B cell (primary cell): Measurements from ENCODE around the gene SRSF6. TPM values are rescaled to one million over a fixed set of nuclear protein-coding genes. Genes with fewer than 3 reads are reported as not detected.

Experiments used
- ATAC-seq: fragments of 200-7000 bp; cut with Tn5 transposase; one replicate; pipeline ENCODE4 v1.10.0; 2021; ENCODE audit warnings: low read depth, mild to moderate bottlenecking, moderate number of reproducible peaks, moderate library complexity
- CTCF ChIA-PET: fragments of 350-600 bp; sonication (Branson Sonifier 250); formaldehyde crosslinking; loops from one replicate; lab custom pipeline; 2021; ENCODE audit warnings: antibody characterized with exemption, inconsistent platforms; lab: Charles Lee
- POLR2A ChIA-PET: fragments of 350-600 bp; sonication (Branson Sonifier 250); formaldehyde crosslinking; loops from one replicate; lab custom pipeline; 2021; ENCODE audit warnings: antibody characterized with exemption; lab: Charles Lee
- DNase-seq: peaks from one replicate; pipeline ENCODE4 v3.0.0; 2013
- H2AFZ ChIP-seq: 2 replicates; pipeline ENCODE4 v1.6.1; 2012; ENCODE audit warnings: mild to moderate bottlenecking, low read depth, low read length; ENCODE audit not compliant: insufficient read depth, poor library complexity, severe bottlenecking
- H3K27ac ChIP-seq, 2 donors: 1 replicate in 1 of 2; 2 replicates in 1 of 2; pipeline ENCODE4 v1.5.1; 2012 to 2013; ENCODE audit warnings: low read length in 2 of 2, mild to moderate bottlenecking in 2 of 2, moderate library complexity in 1 of 2
- H3K27me3 ChIP-seq, 4 experiments: fragments of 200-600 bp in 1 of 4; sonication (generic) in 1 of 4; replicated peaks in 1 of 4; 1 replicate in 2 of 4; 2 replicates in 2 of 4; pipeline versions ENCODE4 v1.6.1 to v1.7.0; 2013 to 2016; ENCODE audit warnings: low read length in 3 of 4, mild to moderate bottlenecking in 2 of 4, mixed read lengths in 1 of 4, moderate library complexity in 1 of 4; ENCODE audit not compliant: insufficient read depth in 4 of 4, control insufficient read depth in 3 of 4; ENCODE audit errors: control extremely low read depth in 1 of 4
- H3K36me3 ChIP-seq, 2 experiments: replicated peaks in 1 of 2; 1 replicate in 1 of 2; 2 replicates in 1 of 2; pipeline versions ENCODE4 v1.6.1 to v1.7.1; 2013; ENCODE audit warnings: low read length in 1 of 2; ENCODE audit not compliant: insufficient read depth in 2 of 2, control insufficient read depth in 1 of 2; ENCODE audit errors: control extremely low read depth in 1 of 2, extremely low read depth in 1 of 2
- H3K4me1 ChIP-seq, 2 donors: fragments of 200-600 bp in 1 of 2; sonication (generic) in 1 of 2; 1 replicate in 1 of 2; 2 replicates in 1 of 2; pipeline versions ENCODE4 v1.5.1 to v1.6.1; 2013 to 2017; ENCODE audit warnings: low read length in 2 of 2; ENCODE audit not compliant: control insufficient read depth in 2 of 2, insufficient read depth in 2 of 2
- H3K4me2 ChIP-seq: replicated peaks from 2 replicates; pipeline ENCODE3; 2012; ENCODE audit warnings: mild to moderate bottlenecking, low read depth, low read length; ENCODE audit not compliant: poor library complexity, severe bottlenecking
- H3K4me3 ChIP-seq, 5 experiments: fragments of 200-600 bp in 1 of 5; sonication (generic) in 1 of 5; 1 replicate in 3 of 5; 2 replicates in 2 of 5; pipeline versions ENCODE4 v1.5.1 to v1.7.0; 2011 to 2016; ENCODE audit warnings: low read length in 4 of 5, mild to moderate bottlenecking in 4 of 5, low read depth in 2 of 5, control low read depth in 1 of 5, moderate library complexity in 1 of 5; ENCODE audit not compliant: insufficient read depth in 1 of 5; ENCODE audit errors: control extremely low read depth in 1 of 5, extremely low read depth in 1 of 5
- H3K79me2 ChIP-seq: fragments of 200-600 bp; sonication (generic); one replicate; pipeline ENCODE4 v1.6.0; 2016; ENCODE audit warnings: low read length; ENCODE audit not compliant: control insufficient read depth, insufficient read depth
- H3K9ac ChIP-seq: fragments of 200-600 bp; sonication (generic); 2 replicates; pipeline ENCODE4 v1.6.1; 2017; ENCODE audit warnings: mild to moderate bottlenecking, low read length, moderate library complexity
- H3K9me3 ChIP-seq, 3 donors: one replicate each; pipeline versions ENCODE4 v1.6.1 to v1.7.1; 2013; ENCODE audit warnings: low read length in 2 of 3; ENCODE audit not compliant: control insufficient read depth in 2 of 3, insufficient read depth in 1 of 3; ENCODE audit errors: control extremely low read depth in 1 of 3
- H4K20me1 ChIP-seq: 2 replicates; pipeline ENCODE4 v1.6.0; 2012; ENCODE audit warnings: mild to moderate bottlenecking, low read length; ENCODE audit not compliant: insufficient read depth, control insufficient read depth, poor library complexity, severe bottlenecking
- H3K27ac Mint-ChIP-seq: one replicate; pipeline ENCODE4 v1.8.0; 2021; ENCODE audit warnings: mixed read lengths
- H3K27me3 Mint-ChIP-seq: one replicate; pipeline ENCODE4 v1.8.0; 2021; ENCODE audit warnings: mixed read lengths
- H3K4me1 Mint-ChIP-seq: one replicate; pipeline ENCODE4 v1.8.0; 2021; ENCODE audit warnings: mixed read lengths
- H3K4me3 Mint-ChIP-seq: one replicate; pipeline ENCODE4 v1.8.0; 2021; ENCODE audit warnings: mixed read lengths
- H3K9me3 Mint-ChIP-seq: one replicate; pipeline ENCODE4 v1.8.0; 2022; ENCODE audit warnings: mixed read lengths; ENCODE audit not compliant: insufficient read depth
- CTCF ChIP-seq: fragments of 200-600 bp; IDR thresholded peaks from one replicate; pipeline ENCODE4 v1.8.0; 2022; ENCODE audit warnings: antibody characterized with exemption, mild to moderate bottlenecking
- EZH2 ChIP-seq: IDR thresholded peaks from 2 replicates; pipeline ENCODE4 v1.6.1; 2012; ENCODE audit warnings: borderline replicate concordance, low read depth, mild to moderate bottlenecking, moderate library complexity, low read length; ENCODE audit not compliant: insufficient read depth, poor library complexity, severe bottlenecking
- WGBS: methylation state at CpG from one replicate; pipeline ENCODE4 v1.1.5; 2013; ENCODE audit warnings: missing lambda C conversion rate; ENCODE audit not compliant: insufficient coverage; 5-methylcytosine and 5-hydroxymethylcytosine counted together
- intact Hi-C: fragments of 100-400 bp; cut with micrococcal nuclease; formaldehyde crosslinking; loops from one replicate; pipeline ENCODE4 v1.10.0; 2022
- polyA plus RNA-seq: library from polyadenylated mRNA; depleted of rRNA; stranded (reverse); fragments of >200 nt; gene quantifications from 2 replicates; pipeline ENCODE4 v1.2.3, GENCODE V29; 2012
- total RNA-seq, 2 donors: library from RNA; stranded (reverse); fragments of 120-200 nt in 1 of 2; gene quantifications; 1 replicate in 1 of 2; 2 replicates in 1 of 2; pipeline versions ENCODE4 v1.2.3 to v1.2.4, GENCODE V29; 2013 to 2022

SRSF6 gene
- total and polyA plus RNA-seq, 2 donors (not counting 1 experiment from before 2014, with no cell fraction given): 201 to 296 TPM

- no peak overlapping the region for H3K4me3 ChIP-seq
- H3K79me2 ChIP-seq: no peaks in the 10 kb centered on the region
- peaks cover 0 to 8% (median 0%) of the 10 kb centered on the region in 4 experiments for H3K27me3 ChIP-seq
- H3K36me3 ChIP-seq: no peaks in the 10 kb centered on the region
- H4K20me1 ChIP-seq: no peaks in the 10 kb centered on the region
- ATAC-seq (no peak), DNase-seq (no peak)
- no peak overlapping the region for H3K27ac ChIP-seq
- peaks cover 0 to 5% of the 10 kb centered on the region in 2 donors for H3K4me1 ChIP-seq
- Mint-ChIP-seq H3K9me3 (no peaks in the 10 kb centered on the region), H3K27me3 (peaks cover 31% of the 10 kb centered on the region), H3K27ac (no peak overlapping the region), H3K4me1 (peaks cover 5% of the 10 kb centered on the region), H3K4me3 (no peak overlapping the region)
- intact Hi-C loops: no loop called here
- H2AFZ ChIP-seq: no peak overlapping the region
- TF ChIP-seq EZH2: no peak
- no peak overlapping the region for H3K4me2 ChIP-seq
- CTCF ChIA-PET: no interaction called here
- POLR2A ChIA-PET: no interaction called here
- H3K9ac ChIP-seq: no peak overlapping the region
- 89% methylated on average over 3 of the region's 4 CpGs for WGBS
- no peaks in the 10 kb centered on the region for H3K9me3 ChIP-seq
These were observed 24.3 kb upstream of the SRSF6 start for GRCh38 chr20:43433250-43433854.

- Mint-ChIP-seq H3K27ac (no peak overlapping the region), H3K27me3 (peaks cover 25% of the 10 kb centered on the region), H3K4me1 (peaks cover 16% of the 10 kb centered on the region), H3K4me3 (no peak overlapping the region), H3K9me3 (no peaks in the 10 kb centered on the region)
- Histone ChIP-seq H3K79me2 (no peaks in the 10 kb centered on the region), H3K9me3 (no peaks in the 10 kb centered on the region), H3K27me3 (peaks cover 0 to 8% (median 0%) of the 10 kb centered on the region in 4 experiments), H3K27ac (no peak overlapping the region), H3K36me3 (no peaks in the 10 kb centered on the region), H4K20me1 (no peaks in the 10 kb centered on the region), H2AFZ (no peak overlapping the region), H3K4me1 (peaks cover 4 to 17% of the 10 kb centered on the region in 2 donors), H3K4me2 (no peak overlapping the region), H3K9ac (no peak overlapping the region), H3K4me3 (no peak overlapping the region)
- ATAC-seq (no peak), DNase-seq (no peak)
- POLR2A ChIA-PET: no interaction called here
- intact Hi-C loops: no loop called here
- no peak for TF ChIP-seq EZH2
- no peak for TF ChIP-seq CTCF
- WGBS: 92% methylated on average over 2 of the region's 6 CpGs
- CTCF ChIA-PET: interaction anchor here (1.0 kb wide), 1 partner anchor 13 kb away, joined by 3 read pairs; no protein-coding TSS in a partner anchor
These were observed 23.1 kb upstream of the SRSF6 start for GRCh38 chr20:43434565-43434964.
